ENCODE data around the gene SLC17A1.

GRCh38 chr6:25755483-25755882 lies 76.4 kb downstream of the SLC17A1 start:
- TF ChIP-seq CTCF (IDR thresholded peaks at IDR 0.05; ENCODE audit: low read depth, low read length, missing input control) = no peak
- peak; percentile 2 for TF ChIP-seq YY1 (IDR thresholded peaks at IDR 0.05)
- TF ChIP-seq, protein P1, sequence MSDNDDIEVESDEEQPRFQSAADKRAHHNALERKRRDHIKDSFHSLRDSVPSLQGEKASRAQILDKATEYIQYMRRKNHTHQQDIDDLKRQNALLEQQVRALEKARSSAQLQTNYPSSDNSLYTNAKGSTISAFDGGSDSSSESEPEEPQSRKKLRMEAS (IDR thresholded peaks at IDR 0.05) = no peak
- TF ChIP-seq RAD21 (IDR thresholded peaks at IDR 0.05) = no peak
- TF ChIP-seq TAF1 (conservative IDR thresholded peaks at IDR 0.05) = no peak

All from liver (tissue), 3 donors.